ENCODE data around the gene STK32B.

Gene STK32B

DNA sequence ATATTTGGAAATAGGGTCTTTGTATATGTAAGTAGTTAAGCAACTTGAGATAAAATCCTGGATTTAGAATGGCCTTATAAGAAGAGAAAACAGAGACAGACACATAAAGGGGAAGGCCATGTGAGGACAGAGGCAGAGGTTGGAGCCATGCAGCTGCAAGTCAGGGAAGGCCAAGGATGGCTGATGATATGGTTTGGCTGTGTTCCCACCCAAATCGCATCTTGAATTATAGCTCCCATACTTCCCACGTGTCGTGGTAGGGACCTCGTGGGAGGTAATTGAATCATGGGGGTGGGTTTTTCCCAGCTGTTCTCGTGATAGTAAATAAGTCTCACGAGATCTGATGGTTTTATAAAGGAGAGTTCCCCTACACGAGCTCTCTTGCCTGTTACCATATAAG lies 76.3 kb downstream of the STK32B start:
- peak; percentile 42 for DNase-seq

GRCh38 chr4:5128569-5128968 lies 77.3 kb downstream of the STK32B start:
- DNase-seq = no peak

DNA sequence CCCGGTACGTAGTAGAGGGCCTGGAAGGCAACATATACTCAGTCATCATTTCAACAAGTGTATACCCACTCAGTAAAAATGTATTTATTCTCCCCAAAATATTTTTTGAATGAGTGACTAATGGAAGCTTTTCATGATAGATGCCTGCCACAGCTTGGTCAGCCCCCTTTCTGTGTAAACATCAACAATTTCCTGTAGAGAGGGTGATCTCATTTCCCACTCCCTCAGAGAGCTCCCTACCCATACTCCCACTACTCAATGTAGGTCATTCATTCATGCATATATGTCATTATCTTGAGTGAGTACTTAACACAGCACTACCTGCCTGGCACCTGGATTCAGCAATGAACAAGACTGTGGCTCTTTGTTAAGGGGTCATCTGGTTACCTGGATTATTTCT lies 81.9 kb downstream of the STK32B start:
- DNase-seq = no peak

DNA sequence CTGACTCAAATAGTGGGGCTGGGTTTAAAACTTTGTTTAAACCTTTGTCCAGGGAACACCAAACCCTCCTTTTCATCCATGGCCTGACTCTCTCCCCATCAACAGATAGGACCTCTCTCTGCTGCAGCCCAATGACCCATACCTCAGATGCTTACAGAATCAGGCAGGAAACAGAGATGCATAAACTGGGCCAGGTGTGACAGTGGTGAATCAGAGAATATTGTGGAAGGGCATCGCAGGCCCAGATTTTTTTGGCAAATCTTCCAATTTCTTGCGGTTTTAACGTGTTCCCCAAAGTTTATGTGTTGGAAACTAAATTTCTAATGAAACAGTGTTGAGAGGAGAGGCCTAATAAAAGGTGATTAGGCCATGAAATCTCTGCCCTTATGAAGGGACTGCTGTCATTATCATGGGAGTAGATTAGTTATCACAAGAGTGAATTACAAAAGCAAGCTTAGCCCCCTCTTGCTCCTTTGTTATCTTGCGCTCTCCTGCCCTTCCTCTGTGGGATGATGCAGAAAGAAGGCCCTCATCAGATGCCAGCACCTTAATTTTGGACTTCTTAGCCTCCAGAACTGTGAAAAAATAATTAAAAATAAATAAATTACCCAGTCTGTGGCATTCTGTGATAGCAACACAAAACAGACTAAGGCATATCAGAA lies 82.8 kb downstream of the STK32B start:
- DNase-seq = no peak

DNA sequence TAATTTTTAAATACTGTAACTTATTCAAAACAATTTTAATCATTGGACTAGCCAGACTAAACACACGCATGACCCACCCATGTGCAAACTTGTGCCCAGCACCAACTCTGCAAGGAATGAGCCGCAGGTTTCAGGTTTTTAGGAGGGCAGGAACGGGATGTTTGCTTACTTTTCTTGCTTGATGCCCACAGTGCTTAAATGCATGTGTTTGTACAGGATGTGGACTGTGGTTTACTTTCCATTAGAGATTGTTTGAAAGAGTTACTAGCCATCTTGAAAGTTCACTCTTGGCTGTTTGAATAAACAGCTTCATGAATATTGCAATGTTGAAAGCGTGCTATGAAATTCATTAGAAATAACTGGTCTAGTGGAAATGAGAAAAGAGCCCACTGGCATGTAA lies 83.3 kb downstream of the STK32B start:
- DNase-seq = no peak

- no peak for DNase-seq
Measured at GRCh38 chr4:5137226-5137625, 85.9 kb downstream of the STK32B start.

GRCh38 chr4:5137927-5138326 lies 86.6 kb downstream of the STK32B start:
- DNase-seq = peak; percentile 56

- DNase-seq = no peak
Measured at GRCh38 chr4:5138389-5138788, 87.1 kb downstream of the STK32B start.

DNA sequence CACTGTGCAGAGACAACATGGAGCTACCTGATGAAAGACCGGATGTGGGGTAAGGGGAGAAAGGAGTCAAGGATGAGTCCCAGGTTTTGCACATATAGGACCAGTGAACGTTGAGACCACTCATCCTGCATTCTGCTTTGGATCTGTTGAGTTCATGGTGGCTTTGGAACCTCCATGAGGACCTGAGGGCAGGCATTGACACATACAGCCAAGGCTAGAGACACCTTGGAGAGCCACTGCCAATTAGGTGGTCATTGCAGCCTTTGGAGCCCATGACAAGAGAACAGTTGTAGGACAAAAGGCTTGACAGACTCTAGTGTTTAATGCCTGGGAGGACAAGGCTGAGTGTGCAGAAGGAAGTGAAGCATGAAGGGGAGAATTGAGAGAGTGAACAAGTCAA lies 87.9 kb downstream of the STK32B start:
- no peak for DNase-seq

DNA sequence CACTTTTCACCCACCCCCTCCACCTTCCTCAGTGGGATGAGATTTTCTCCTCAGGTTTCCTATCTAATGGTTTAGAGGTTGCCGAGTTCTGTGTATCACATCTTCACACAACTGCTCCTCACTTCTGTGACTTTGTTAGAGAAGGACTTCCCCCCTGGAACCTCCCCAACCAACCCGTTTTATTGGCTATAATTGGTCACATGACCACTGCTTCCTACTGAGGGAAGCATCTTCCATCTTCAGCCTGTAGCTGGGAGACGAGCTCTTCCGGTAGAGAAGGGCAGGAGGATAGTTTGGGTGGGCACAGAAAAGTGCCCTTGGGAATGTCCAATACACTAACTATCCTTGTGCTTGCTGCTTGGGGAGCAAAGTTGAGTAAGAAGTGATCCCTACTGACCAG lies 90.5 kb downstream of the STK32B start:
- no peak for DNase-seq

DNA sequence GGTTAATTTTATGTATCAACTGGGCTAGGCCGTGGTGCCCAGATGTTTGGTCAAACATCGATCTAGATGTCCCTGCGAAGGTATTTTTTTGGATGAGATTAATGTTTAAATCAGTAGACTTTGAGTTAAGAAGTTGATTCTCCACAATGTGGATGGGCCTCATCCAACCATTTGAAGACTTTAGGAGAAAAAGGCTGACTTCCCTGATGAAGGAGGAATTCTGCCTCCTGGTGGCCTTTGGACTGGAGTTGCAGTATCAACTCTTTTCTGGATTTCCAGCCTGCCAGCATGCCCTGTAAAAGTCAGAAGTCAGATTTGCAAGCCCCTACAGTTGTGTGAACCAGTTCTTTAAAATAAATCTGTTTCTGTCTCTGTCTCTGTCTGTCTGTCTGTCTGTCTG lies 91.4 kb downstream of the STK32B start:
- peak; percentile 38 for DNase-seq

DNA sequence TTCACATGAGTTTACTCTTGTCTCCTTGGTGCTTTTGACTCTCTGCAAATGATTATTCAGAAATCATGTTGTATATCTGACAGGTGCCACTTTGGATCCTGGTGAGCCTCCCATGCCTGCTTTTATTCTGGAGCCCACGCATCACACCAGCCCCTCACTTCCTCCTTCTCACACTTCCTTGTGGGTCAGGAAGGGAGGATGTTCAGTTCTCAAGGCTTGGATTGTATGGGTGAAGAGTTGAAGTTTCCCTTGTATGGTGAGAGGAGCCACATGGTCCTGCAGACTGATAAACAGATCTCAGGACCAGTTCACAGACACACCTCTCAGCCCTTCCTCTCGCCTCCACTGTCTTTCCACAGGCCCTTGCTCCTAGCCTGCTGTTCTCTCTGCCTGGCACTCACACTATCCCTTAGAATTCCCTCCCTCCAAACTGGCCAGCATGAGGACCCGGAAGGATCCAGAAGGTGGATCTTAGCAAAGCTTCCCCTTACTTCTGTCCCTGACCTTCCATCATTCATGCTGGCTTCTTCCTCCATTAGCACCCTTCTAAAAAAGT lies 92.1 kb downstream of the STK32B start:
- DNase-seq = no peak

DNA sequence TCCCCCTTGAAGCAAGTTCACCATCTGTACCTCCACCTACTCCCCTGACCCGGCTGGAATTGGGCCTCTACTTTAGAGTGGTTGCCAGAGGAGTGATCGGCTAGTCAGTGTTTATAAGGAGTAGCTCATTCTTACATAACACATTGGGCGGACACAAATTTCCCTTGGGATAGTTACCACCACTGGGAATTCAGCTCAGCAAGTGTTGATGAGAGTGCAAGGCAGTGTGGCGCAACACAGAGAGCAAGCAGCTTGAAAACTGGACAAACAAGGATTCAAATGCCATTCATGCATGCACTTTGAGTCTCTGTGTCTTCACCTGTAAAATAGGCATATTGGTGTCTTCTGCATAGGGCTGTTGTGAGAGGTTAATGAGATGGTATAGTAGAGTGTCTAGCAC lies 92.7 kb downstream of the STK32B start:
- no peak for DNase-seq

DNA sequence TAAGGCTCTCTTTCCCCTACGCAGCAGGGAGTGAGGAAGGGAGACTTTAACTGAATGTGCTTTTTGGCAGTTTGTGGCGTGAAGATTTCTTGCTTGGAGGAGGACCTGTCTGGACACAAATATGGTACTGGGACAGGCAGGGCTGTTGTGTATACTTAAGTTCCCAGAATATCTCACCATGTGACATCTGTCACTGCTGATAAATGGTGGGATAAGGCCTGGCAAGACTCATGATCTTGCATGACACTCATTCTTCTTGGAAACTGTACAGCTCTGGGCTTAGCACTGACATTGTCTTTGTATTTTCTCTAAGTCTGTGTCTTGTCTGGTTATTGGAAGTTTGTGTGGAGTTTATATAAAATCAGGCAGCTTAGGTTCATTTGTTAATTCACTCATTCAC lies 93.1 kb downstream of the STK32B start:
- DNase-seq = no peak

DNA sequence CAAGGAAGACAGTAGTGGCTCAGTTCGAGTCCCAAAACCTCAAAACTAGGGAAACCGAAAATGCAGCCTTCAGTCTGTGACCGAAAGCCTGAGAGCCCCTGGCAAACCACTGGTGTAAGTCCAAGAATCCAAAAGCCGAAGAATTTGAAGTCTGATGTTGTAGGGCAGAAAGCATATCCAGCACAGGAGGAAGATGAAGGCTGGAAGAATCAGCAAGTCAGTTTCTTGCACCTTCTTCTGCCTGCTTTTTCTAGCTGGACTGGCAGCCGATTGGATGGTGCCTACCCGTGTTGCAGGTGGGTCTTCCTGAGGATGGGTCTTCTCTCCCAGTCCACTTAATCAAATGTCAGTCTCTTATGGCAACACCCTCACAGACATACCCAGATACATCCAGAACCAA lies 95.0 kb downstream of the STK32B start:
- no peak for DNase-seq

DNA sequence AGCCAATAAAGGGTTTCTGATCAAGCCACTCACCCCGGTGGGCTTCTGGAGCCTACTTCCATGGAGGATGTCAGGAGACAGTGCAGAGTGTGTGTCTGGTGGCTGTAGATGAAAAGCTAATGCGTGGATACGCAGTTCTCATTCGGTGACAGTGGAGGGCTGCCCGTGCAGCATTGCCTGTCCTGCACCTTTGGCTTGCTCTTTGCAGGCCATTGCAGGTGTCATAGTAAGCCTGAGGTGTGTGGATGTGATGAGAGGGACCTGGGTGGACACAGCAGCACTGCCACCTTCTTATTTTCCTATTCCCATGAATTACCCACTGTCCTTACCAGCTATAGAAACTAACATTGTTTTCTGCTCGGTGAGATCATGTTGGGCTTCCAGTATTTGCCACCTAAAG lies 101.2 kb downstream of the STK32B start:
- DNase-seq = no peak

DNA sequence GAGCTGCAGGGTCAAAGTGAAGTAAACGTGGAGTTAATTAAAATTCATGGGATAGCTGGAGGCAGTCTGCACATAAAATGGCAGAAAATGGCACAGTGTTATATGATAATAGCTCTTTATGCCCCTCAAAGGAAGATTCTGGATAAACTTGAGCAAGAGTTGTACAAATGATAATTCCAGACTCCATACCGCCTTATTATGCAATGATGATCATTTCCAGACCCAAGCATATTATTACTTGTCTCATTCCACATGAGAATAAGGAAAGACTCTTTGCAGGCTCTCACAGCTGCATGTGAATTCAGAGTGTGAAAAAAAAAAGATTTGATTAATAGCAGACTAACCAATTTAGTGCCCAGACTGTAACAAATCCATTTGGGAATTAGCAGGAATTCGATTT lies 105.4 kb downstream of the STK32B start:
- DNase-seq = peak; percentile 25

- DNase-seq = peak; percentile 23
Measured at GRCh38 chr4:5157791-5158770, 106.8 kb downstream of the STK32B start.

DNA sequence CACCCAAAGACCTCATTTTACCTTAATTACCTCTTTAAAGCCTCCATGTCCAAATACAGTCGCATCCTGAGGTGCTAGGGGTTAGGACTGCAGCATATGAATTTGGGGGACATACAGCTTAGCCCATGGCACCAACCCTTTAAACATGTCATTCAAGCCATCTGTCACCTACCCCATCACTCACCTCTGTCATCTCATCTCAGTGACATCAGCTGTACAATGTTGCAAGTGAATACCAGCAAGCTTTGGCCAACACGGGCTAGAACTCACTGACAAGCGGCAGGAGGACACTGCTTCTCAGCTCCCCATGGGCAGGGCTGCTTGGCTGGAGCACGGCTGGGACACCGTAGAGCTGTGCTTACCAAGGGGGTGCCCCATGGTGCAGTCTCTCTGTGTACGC lies 107.5 kb downstream of the STK32B start:
- no peak for DNase-seq

GRCh38 chr4:5160668-5161067 lies 109.4 kb downstream of the STK32B start:
- no peak for DNase-seq

DNA sequence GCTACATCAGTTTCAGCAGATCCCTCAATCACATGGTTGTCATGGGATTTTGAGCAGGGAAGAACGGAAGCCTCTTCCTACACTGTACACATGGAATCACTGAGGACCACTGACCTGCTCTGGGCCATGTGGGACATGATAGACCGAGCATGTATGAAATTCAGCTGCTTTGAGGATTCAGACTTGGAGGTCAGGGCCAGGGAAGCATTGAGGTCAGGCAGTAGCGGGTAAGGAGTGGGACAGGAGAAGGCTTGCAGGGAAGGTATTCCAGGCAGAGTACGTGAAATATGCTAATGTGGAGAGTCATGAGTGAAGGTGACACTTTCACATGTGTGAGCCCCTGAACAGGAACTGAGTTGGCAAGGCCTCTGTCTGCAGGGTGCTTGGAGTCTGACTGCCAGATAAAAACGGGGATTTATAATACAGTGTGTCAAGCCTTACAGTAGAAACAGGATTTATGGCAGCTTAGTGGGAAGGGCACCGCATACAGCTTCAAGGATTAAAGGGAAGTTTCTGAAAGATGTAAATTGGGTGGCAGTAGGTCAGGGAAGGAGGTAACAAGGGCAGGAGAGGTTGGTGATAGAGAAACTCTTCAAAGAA lies 111.7 kb downstream of the STK32B start:
- DNase-seq = no peak

DNA sequence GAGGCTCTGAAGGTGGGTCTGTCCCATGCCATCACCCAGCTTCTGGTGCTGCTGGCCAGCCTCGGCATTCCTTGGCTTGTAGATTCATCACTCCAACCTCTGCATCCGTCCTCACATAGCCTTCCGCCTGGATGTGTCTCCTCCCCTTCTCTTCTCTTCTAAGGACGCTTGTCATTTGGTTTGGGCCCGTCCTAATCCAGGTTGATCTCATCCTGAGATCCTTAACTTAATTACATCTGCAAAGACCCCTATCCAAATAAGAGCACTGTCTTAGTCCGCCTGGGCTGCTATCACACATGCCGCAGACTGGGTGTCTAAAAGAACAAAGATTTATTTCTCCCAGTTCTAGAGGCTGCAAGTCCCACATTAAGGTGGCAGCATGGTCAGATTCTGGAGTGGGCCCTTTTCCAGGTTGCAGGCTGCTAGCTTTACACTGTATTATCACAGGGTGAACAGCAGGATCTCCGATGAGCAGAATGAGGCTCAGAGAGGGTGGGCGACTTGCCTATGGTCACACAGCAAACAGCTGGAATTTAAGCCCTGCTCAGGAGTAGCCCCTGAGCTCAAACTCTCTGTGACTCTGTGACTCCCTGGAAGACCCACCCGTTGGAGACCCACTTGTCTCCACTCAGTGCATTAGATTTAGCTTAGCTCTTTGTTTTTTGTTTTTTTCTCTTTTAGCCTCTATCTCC lies 113.1 kb downstream of the STK32B start:
- no peak for DNase-seq
